HepG2 (cell line): ENCODE measurements around the gene ENO3. TPM values are rescaled to one million over a fixed set of nuclear protein-coding genes. Genes with fewer than 3 reads are reported as not detected.

Experiments
- ATF7-NPFF ChIP-seq: sonication (generic); formaldehyde crosslinking; IDR thresholded peaks from 2 replicates; pipeline ENCODE4 v1.8.1; 2023; ENCODE audit warnings: mild to moderate bottlenecking, low read depth, missing genetic modification reagents, moderate library complexity
- CBFB ChIP-seq: sonication (generic); formaldehyde crosslinking; IDR thresholded peaks from 2 replicates; pipeline ENCODE4 v1.4.0; 2020; ENCODE audit warnings: missing genetic modification reagents
- ETV6 ChIP-seq: sonication (generic); formaldehyde crosslinking; conservative IDR thresholded peaks from 2 replicates; pipeline ENCODE4 v1.4.0; 2020; ENCODE audit warnings: missing genetic modification reagents
- FOXC1 ChIP-seq: sonication (generic); formaldehyde crosslinking; IDR thresholded peaks from 2 replicates; pipeline ENCODE4 v1.8.0; 2022; ENCODE audit warnings: mild to moderate bottlenecking, missing genetic modification reagents, borderline replicate concordance
- MED1 ChIP-seq: sonication (generic); formaldehyde crosslinking; IDR thresholded peaks from 2 replicates; pipeline ENCODE4 v1.4.0; 2020; ENCODE audit warnings: missing genetic modification reagents
- MTERF4 ChIP-seq: sonication (generic); formaldehyde crosslinking; IDR thresholded peaks from 2 replicates; pipeline ENCODE4 v1.8.0; 2023; ENCODE audit warnings: mild to moderate bottlenecking, missing genetic modification reagents
- NR2C2 ChIP-seq: sonication (generic); formaldehyde crosslinking; IDR thresholded peaks from 2 replicates; pipeline ENCODE4 v1.4.0; 2020; ENCODE audit warnings: missing genetic modification reagents, mild to moderate bottlenecking, moderate library complexity, borderline replicate concordance
- PTBP1 ChIP-seq: fragments of 200-400 bp; formaldehyde crosslinking; IDR thresholded peaks from 2 replicates; pipeline ENCODE4 v1.6.1; 2018; ENCODE audit warnings: low read length, low read depth; ENCODE audit not compliant: poor library complexity, severe bottlenecking
- TBX2 ChIP-seq: sonication (generic); formaldehyde crosslinking; IDR thresholded peaks from 2 replicates; pipeline ENCODE4 v1.5.0; 2020; ENCODE audit warnings: missing genetic modification reagents, mild to moderate bottlenecking, borderline replicate concordance
- THAP7 ChIP-seq: sonication (generic); formaldehyde crosslinking; IDR thresholded peaks from 2 replicates; pipeline ENCODE4 v1.8.1; 2023; ENCODE audit warnings: mild to moderate bottlenecking, missing genetic modification reagents
- THAP8 ChIP-seq: sonication (generic); formaldehyde crosslinking; IDR thresholded peaks from 2 replicates; pipeline ENCODE4 v1.5.1; 2020; ENCODE audit warnings: missing genetic modification reagents, mild to moderate bottlenecking, borderline replicate concordance
- ZBTB34 ChIP-seq: sonication (generic); formaldehyde crosslinking; IDR thresholded peaks from 2 replicates; pipeline ENCODE4 v1.8.0; 2022; ENCODE audit warnings: mild to moderate bottlenecking, missing genetic modification reagents
- ZFP90 ChIP-seq: sonication (generic); formaldehyde crosslinking; IDR thresholded peaks from 2 replicates; pipeline ENCODE4 v1.8.0; 2022; ENCODE audit warnings: missing genetic modification reagents, mild to moderate bottlenecking, inconsistent platforms, borderline replicate concordance
- ZIK1 ChIP-seq: sonication (generic); formaldehyde crosslinking; IDR thresholded peaks from 2 replicates; pipeline ENCODE4 v1.5.0; 2020; ENCODE audit warnings: mild to moderate bottlenecking, low read depth, missing genetic modification reagents, borderline replicate concordance
- ZNF234 ChIP-seq: sonication (generic); formaldehyde crosslinking; conservative IDR thresholded peaks from 2 replicates; pipeline ENCODE4 v1.5.1; 2020; ENCODE audit warnings: mild to moderate bottlenecking, missing genetic modification reagents
- ZNF263 ChIP-seq: sonication (generic); formaldehyde crosslinking; IDR thresholded peaks from 2 replicates; pipeline ENCODE4 v1.4.0; 2020; ENCODE audit warnings: missing genetic modification reagents
- ZNF543 ChIP-seq: sonication (generic); formaldehyde crosslinking; IDR thresholded peaks from 2 replicates; pipeline ENCODE4 v1.4.0; 2020; ENCODE audit warnings: mild to moderate bottlenecking, missing genetic modification reagents
- ZNF576 ChIP-seq: sonication (generic); formaldehyde crosslinking; IDR thresholded peaks from 2 replicates; pipeline ENCODE4 v1.4.0; 2020; ENCODE audit warnings: mild to moderate bottlenecking, missing genetic modification reagents
- ZSCAN20 ChIP-seq: sonication (generic); formaldehyde crosslinking; IDR thresholded peaks from 2 replicates; pipeline ENCODE4 v1.4.0; 2020; ENCODE audit warnings: missing genetic modification reagents, mild to moderate bottlenecking, borderline replicate concordance
- ZSCAN25 ChIP-seq: sonication (generic); formaldehyde crosslinking; IDR thresholded peaks from 2 replicates; pipeline ENCODE4 v1.8.0; 2022; ENCODE audit warnings: mild to moderate bottlenecking, missing genetic modification reagents
- polyA plus RNA-seq, 8 experiments: library from polyadenylated mRNA; depleted of rRNA in 3 of 8; stranded (reverse) in 7 of 8; unstranded in 1 of 8; fragments of >200 nt; fragmentation: Illumina TruSeq in 4 of 8; extraction: Trizol in 4 of 8; gene quantifications; 2 replicates each; pipeline versions ENCODE4 v1.2.1 to v1.2.3, GENCODE V29; 2011 to 2016; ENCODE audit warnings: low read depth in 4 of 8, missing spikeins in 1 of 8, mixed read lengths in 1 of 8; ENCODE audit not compliant: insufficient read depth in 1 of 8
- total RNA-seq, 5 experiments: library from RNA; depleted of rRNA; stranded (reverse); fragments of >200 nt; fragmentation: Illumina TruSeq; extraction: Trizol; gene quantifications; 2 replicates each; pipeline ENCODE4 v1.2.3, GENCODE V29; 2016; ENCODE audit warnings: low read depth in 1 of 5
- TF ChIP-seq, protein P1 (sequence below): IDR thresholded peaks from 2 replicates; pipeline ENCODE4 v1.6.1; 2018; ENCODE audit warnings: missing genetic modification reagents, mild to moderate bottlenecking, missing compliant biosample characterization

ENO3 gene
- total and polyA plus RNA-seq, 2 of the 13 experiments (the other 11 are each of a cell fraction or from before 2014, with no cell fraction given) = 59.8 to 69.8 TPM

DNA sequence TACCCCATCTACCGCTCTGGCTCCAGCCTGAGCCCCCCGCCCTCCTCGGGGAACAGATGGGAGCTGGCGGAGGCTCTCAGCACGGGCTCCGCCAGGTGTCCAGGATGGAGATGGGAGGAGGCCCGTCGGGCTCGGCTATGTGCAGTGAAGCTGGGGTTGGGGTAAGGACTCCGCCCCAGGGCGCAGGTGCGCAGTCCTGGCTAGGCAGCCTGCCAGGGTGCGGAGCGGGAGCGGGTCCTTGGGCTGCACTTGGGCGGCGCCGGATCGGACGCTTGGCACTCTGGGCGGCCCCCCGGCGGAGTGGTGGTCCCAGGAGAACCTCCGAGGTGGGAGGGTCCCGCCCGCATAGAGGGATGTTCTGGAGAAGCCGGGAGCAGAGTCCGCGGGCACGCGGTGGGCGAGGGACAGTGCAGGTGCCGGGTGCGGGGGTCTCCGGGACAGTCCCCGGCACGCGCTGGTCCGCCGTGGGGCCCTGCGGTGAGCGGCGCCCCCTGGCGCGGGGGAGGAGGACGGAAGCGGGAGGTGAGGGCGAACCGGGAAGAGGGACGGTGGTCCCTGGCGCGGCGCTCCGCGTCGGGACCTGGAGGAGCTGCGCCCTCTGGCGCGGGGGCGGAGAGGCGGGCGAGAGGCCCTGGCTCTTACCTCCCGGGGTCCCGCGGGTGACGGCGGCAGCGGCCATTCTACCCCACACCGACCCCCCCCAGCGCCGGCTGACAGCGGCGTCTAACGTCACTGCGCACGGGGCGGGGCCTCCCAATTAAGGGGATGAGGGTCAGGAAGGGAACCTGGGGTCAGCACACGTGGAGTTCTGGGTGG, 36.2 kb downstream of the ENO3 start, which contains the start of gene CAMTA2 (continued):
- TF ChIP-seq MED1 (CRISPR knock-in tag) = no peak; the same call in 1 of the 2 replicates
- peak; percentile 48 for TF ChIP-seq FOXC1 (CRISPR knock-in tag)
- peak; percentile 80 for TF ChIP-seq TBX2
- peak; percentile 59; the same call in 1 of the 2 replicates for TF ChIP-seq ATF7-NPFF (CRISPR knock-in tag)
- 0 out of 2 replicates have a peak, but pooled peaks have one; percentile 41 for TF ChIP-seq THAP7 (CRISPR knock-in tag)
- TF ChIP-seq CBFB (CRISPR knock-in tag) = peak; percentile 75; the same call in 1 of the 2 replicates
- TF ChIP-seq ZNF576 (CRISPR knock-in tag) = no peak
- peak; percentile 66 for TF ChIP-seq ZNF263 (CRISPR knock-in tag)
- no peak for TF ChIP-seq ZBTB34 (CRISPR knock-in tag)
- TF ChIP-seq ZFP90 = peak; percentile 36; the same call in 1 of the 2 replicates
- peak; percentile 38; the same call in 1 of the 2 replicates for TF ChIP-seq ZSCAN20 (CRISPR knock-in tag)
- TF ChIP-seq THAP8 = peak; percentile 94
- no peak for TF ChIP-seq ETV6 (CRISPR knock-in tag)
- 0 out of 2 replicates have a peak, but pooled peaks have one; percentile 50 for TF ChIP-seq ZIK1
- TF ChIP-seq, protein P1, sequence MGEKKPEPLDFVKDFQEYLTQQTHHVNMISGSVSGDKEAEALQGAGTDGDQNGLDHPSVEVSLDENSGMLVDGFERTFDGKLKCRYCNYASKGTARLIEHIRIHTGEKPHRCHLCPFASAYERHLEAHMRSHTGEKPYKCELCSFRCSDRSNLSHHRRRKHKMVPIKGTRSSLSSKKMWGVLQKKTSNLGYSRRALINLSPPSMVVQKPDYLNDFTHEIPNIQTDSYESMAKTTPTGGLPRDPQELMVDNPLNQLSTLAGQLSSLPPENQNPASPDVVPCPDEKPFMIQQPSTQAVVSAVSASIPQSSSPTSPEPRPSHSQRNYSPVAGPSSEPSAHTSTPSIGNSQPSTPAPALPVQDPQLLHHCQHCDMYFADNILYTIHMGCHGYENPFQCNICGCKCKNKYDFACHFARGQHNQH (CRISPR knock-in tag) = peak; percentile 39; the same call in 1 of the 2 replicates
- TF ChIP-seq PTBP1 = peak; percentile 50
- peak; percentile 70; the same call in 1 of the 2 replicates for TF ChIP-seq ZSCAN25 (CRISPR knock-in tag)
- TF ChIP-seq ZNF234 (CRISPR knock-in tag) = peak; percentile 82; the same call in 1 of the 2 replicates
- peak; percentile 80; the same call in 1 of the 2 replicates for TF ChIP-seq MTERF4 (CRISPR knock-in tag)
- peak; percentile 63; the same call in 1 of the 2 replicates for TF ChIP-seq NR2C2 (CRISPR knock-in tag)
- no peak for TF ChIP-seq ZNF543 (CRISPR knock-in tag)
